ENCODE measurements around the gene SNX1. TPM values are rescaled to one million over a fixed set of nuclear protein-coding genes. Genes with fewer than 3 reads are reported as not detected.

The SNX1 gene
- total and polyA plus RNA-seq, 2 of the 8 experiments (the other 6 are each of a cell fraction or from before 2014, with no cell fraction given), result 27.9 to 59.8 TPM

GRCh38 chr15:64133623-64134344 is 38.0 kb downstream of the SNX1 start (continued):
- no peak for TF ChIP-seq PHF8 (conservative IDR thresholded peaks at IDR 0.05; ENCODE audit: low read depth, low read length)

All from H1 (cell line).